HG03378 (cell line): ENCODE results near the gene C13orf42.

Source experiments
- ATAC-seq: cut with Tn5 transposase; IDR thresholded peaks from one replicate; pipeline ENCODE4 v1.9.1; 2021; ENCODE audit warnings: mild to moderate bottlenecking, moderate library complexity; ENCODE audit not compliant: unreplicated experiment

Gene C13orf42

DNA sequence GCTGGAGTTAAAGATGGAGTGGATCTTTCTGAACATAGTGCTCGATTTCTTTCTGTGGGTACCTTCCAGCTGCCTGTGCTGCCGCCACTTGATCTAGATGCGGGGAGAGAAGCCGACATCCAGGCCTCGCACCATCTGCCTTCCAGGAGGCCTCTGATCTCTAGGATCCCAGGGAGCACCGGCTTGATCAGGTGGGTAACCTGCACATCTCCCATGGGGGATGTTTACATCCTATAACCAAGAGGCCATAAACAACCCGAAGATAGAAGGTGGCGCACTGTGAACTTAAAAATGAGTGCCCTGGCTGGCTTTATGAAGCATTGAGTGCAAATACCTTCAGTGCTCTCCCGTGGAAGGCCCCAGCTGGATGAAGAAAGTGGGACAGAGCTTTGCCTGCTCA is at the start of gene C13orf42:
C13orf42 (minus strand) TSS at position 101 of the 400 bp plus-strand sequence; CDS start at position 36, 65 bp downstream.
- ATAC-seq, result no peak

DNA sequence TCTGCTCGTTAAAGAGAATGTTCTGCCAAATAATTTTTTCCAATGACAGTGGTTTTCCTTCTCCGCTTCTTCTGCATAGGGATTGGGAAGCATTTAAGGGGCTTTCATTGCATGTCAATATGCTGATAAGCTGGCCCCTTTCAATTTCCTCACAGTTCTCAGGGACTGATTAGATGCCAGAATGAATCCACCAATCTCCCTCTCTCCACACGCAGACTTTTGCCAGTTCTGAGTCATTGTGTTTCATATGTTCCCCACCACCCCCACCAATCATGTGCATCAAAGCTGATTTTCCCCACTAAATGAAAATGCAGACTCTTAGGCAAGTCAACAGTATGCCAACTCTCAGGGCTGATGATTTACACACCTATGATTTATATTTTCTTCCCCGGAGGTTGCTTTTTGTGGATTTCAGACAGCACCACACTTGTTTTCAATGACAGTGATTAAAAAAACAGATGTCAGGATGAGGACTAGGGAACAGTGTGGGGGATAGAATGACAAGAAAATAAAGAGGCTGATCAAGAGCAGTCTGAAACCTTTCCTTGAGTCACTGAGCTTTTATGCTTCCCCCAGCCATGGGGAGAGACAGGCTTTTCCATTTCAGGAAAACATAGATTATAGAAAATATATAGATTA is 47.9 kb upstream of the C13orf42 start:
- no peak for ATAC-seq

DNA sequence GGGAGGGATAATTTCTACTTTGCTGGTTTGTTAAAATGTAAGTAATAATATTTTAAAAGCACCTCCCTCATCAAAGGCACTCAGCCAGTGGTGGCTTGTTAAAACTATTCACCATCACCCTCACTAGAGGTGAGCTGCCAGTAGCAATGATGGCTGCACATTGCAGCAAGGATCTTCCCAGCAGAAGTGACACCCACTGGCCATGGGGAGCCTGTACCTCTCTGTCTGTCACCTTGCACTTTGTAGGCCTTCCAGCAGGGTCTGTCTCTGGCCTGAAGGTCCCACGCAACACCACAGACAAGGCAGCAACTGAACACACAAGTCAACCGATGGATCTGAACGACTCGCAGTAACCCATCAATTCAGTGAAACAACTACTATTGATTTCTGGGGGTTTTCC is 47.3 kb upstream of the C13orf42 start:
- no peak for ATAC-seq

DNA sequence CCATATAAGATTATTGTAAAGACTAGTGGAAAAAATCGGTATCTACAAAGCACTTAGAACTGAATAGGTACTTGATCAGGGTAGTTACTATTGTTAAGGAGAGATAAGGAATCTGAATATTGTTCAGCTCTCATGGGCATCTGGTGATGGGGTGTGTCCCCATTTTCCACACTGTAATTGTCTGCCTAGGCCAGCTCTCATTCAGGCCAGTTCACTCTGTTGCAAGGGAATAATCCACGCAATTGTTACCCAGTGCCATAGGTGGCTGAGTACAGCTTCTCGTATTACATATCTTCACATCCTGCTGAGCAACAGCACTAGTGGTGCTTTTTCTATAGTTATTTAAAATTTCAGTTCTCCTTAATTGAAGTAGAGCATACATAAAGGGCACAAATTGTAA is 45.6 kb upstream of the C13orf42 start:
- no peak for ATAC-seq

DNA sequence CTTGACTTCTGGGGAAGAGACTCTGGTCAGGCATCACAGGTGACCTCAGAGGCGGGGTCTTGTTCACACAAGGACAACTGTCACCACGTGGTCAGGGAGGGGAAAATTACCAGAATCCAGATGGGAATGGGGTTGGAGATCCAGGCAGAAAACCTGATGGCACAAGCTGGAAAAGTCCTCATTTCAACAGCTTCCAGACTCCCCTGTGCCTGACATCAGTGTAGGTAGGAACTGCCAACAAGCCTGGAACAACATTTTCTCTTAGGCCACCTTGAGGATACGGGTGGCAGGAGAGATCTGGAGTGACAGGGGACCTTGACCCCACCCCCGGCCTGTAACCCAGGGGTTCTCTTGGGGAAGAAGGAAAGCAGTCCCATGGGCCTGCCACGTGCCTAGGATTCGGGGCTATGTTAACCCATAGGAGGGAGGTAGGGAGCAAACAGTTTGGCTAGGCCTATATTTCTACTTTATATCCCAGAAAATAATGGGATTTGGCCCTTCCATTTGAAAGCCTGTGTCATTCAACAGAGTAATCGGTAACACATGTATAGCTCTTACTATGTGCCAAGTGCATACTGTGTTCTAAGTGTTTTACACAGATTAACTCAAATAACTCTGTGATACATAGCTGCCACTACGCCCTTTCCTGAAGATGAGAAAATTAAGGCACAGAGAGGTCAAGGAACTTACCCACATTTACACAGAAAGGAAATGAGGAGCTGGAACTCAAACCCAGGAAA is 44.9 kb upstream of the C13orf42 start:
- ATAC-seq, result no peak

DNA sequence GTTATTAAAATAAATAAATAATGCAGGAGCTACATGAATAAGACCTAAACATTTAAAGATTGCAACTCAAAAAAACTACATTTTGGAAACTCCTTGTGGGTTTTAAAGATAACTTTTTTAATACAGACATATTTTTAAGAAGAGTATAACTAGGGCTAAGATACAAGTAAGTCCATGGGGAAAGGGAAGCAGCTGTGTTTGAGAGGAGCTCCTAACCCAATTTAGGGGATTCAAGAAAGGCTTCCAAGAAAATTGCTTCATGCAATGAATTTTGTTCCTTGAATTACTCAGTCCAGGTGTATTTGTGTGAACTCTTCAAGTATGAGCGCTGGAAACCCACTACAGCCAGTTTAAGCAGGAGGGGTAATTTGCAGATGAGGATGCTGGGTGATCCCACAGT is 44.1 kb upstream of the C13orf42 start:
- ATAC-seq, result no peak

DNA sequence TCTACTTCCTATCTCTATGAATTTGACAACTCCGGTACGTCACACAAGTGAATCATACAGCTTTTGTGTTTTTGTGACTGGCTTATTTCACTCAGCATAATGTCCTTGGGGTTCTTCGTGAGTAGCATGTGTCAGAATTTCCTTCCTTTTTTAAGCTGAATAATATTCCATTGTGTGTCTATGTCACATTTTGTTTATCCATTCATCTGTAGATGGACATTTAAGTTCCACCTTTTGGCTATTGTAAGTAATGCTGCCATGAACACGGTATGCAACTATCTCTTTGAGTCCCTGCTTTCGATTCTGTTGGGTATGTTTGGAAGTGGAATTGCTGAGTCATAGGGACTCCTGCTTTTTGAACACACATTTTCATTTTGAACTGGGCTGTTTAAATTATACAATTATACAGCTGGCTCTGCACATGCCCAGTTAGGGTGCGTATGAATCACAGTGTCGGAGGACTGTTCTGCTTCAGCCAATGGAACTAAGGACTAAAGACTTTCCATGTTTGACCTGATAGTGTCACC is 43.0 kb upstream of the C13orf42 start:
- no peak for ATAC-seq

DNA sequence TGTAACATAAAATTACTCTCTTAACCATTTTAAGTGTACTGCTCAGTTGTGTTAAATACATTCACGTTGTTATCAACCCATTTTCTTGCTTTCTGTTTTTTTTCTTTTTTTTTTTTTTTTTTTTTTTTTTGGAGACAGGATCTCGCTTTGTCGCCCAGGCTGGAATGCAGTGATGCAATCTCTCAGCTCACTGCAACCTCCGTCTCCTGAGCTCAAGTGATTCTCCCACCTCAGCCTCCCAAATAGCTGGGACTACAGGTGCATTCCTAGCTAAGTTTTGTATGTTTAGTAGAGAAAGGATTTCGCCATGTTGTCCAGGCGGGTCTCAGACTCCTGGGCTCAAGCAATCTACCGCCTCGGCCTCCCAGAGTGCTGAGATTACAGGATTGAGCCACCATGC is 42.5 kb upstream of the C13orf42 start:
- ATAC-seq, result no peak

DNA sequence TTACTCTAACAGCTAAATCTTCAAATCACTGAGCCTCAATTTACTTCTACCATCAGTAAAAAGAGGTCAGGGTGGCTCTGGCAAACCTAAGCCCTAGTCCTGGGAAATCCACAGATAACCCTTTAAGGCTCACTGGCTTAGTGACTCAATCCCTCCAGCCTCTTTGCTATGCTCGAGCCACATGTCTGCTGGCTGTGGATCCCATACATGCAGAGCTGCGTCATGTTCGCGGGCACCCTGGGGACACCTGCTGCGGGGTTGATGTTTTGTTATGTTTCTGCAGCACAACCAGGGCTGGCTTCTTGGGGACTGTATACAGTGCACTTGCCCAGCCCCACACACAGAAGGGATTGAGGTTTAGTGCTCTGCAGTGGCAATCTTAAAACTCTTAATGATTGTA is 41.6 kb upstream of the C13orf42 start:
- no peak for ATAC-seq

DNA sequence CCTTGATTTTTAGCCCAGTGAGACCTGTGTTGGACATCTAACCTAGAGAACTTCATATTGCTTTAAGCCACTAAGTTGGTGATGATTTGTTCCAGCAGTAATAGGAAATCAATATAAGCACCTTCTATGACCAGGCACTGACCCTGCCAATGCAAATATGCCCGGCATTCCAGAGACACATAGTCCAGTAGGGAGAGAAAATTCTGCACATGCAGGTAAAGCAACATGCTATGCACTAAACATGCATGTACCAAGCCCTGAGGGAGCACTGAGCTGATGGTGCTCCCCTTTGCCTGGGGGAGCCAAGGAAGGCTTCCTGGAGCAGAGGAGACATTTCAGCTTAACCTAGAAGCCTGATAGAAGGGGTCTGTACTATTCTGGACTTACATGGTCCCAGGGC is 40.4 kb upstream of the C13orf42 start:
- ATAC-seq, result no peak

DNA sequence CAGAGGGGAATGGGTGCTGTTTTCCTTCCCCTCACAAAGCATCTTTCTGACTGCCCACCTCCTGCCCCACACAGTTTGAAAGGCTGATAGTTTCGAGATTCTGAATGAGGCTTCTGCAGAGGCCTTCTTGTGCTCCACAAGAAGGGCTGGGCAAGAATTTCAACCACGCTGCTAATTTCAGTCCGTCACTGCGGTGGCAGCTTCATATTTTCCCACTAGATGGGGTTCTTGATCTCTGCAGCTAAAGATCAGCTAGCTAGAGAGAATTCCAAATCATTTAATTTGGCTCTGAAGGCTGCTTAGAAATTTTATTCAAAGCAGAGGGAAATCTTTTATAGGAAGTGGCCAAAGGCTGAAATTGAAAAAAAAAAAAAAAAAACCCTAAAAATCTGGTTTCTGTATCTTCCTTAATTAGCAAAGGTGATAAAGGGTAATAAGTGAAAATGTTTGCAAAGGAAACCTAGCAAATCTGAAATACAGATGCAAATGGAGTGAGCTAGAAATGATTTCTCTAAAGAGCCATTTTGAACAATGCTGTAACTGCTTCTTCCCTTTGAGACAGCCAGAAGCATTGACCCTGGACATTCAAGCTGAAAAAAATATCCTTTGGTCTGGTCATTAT is 38.0 kb upstream of the C13orf42 start:
- no peak for ATAC-seq

DNA sequence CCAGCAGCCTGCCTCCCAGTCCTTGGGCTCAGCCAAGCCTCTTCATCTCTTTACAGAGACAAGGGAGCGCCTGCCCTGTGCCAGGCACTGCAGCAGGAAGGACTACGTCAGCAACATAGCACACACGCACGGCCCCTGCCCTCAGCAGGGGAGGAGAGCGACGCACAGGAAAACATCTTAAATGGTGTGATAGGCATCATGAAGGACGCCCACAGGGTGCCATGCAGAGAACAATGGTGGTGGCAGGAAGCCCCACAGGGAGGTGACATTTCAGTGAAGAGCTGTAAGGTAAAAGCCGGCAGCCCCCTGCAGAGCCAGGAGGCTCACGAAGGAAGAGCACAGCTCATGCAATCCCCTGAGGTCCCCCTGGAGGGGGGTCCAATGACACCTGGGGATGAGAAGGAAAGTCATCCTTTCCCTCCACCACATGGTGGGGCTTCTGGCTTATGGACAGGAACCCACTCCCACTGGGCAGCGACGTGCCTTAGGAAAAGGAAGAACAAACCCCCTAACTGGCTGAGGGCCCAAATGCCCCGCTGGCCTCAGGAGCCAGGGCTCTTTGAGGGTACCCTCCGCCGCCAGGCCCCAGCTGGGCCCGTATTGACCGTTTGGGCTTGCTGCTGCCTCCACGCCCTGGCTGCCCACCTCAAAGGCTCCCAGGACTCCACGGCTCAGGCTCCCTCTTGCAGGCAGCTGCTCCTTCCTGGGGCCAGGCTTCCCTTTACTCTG is 37.3 kb upstream of the C13orf42 start:
- ATAC-seq, result no peak

DNA sequence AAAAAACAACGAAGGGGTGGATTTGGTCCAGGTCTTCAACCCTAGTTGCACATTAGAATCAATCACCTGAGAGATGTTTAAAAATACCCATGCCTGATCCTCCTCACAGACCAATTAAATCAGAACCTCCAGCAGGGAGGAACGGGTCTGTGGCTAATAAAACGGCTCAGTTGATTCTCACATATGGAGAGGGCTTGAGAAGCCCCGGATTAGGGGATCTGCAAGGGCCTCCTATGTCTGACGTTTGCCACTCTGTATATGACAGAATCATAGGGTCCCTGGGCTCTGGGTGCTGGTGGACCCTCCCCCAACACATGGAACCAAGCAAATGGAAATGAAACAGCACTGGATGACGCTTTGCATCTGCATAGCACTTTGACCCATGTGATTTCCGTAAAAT is 36.7 kb upstream of the C13orf42 start:
- ATAC-seq, result no peak

DNA sequence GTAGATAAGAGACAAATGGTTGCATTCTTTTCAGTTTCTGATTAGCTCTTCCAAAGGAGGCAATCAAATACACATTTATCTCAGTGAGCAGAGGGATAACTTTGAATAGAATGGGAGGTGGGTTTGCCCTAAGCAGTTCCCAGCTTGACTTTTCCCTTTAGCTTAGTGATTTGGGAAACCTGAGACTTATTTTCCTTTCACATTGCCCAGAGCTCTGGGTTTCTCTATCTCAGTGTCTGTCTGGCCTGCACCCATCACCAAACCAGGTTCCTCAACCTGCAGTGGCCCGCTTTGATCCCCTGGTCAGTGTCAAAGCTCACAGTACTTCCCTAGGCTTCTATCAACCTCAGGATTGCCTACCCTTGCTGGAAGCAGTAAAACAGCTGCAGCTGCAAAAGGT is 35.6 kb upstream of the C13orf42 start:
- no peak for ATAC-seq

DNA sequence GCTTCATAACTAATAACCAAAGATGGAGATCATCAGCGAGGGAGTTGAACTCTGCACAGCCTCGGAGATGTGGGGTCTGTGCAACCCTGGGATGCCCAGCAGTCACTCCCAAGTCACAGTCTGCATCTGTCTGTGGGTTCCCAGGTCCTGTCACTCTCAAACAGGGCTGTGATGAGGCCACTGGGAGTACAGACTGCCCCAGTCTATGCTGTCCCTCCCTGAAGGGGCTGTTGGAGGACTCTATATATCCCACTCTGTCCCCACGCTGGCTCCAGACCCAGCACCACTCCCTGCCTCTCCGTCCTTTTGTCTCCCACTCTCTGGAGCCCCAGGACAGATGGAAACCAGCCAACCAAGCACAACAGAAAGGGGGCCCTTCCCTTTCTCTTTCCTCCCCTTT is 26.2 kb upstream of the C13orf42 start:
- no peak for ATAC-seq

DNA sequence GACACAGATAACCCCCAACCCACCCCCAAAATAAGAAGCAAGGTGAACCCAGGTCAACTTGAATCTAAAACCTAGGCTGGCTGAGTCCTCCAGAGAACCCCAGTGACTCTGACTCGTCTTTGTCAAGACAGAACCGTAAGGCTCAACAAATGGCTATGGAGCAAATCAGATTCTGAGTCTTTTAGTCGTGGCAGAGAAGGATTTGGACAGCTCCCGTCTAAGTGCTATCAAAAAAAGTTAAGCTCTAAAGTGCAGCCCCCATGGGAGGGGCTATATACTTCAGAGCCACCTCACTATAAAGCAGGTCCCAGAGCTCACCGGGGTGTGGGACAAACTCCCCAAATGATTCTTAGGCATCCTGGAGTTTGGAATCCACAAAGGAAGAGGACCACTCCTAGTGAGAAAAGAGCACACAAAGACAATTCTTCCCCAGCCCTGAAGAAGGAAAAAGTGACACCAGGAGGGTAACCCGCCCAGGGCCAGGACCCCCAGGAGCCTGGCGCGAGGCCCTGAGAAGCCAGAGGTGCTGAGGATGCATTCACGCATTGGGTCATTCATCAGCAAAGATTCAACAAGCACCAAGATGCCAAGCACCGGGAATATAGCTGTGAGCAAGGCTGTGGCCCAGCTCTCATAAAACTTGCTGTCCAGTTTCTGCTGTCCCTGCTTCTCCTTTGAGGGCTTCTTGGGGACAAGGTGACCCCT is 25.4 kb upstream of the C13orf42 start:
- no peak for ATAC-seq

DNA sequence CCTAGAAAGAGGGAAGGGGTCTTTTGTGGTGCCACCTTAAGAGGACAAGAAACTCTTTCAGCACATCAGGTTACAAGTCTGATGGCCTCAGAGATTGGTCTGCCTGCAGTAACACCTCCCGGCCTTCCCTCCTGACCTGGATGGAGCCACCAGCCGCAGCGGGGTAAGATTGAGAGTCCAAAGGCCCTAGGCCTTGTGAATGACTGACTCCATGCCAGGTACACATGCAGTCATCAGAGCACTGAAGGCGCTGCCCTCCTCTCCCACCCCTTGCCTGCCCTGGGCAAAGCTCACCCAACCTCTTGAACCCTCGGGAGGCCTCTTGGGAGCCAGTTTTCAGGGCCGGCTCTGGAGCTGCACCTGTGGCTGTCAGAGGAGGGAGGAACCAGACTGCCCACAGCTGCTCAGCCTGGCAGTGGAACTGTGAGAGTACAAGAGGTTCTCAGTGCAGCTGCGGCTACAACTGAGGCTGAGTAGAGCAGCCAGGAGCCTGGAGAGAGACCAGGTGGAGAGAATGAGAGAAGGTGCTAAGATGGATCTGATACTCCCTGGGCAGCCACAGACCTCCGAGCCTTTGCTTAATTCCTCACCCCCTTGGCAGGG is 23.8 kb upstream of the C13orf42 start:
- no peak for ATAC-seq

DNA sequence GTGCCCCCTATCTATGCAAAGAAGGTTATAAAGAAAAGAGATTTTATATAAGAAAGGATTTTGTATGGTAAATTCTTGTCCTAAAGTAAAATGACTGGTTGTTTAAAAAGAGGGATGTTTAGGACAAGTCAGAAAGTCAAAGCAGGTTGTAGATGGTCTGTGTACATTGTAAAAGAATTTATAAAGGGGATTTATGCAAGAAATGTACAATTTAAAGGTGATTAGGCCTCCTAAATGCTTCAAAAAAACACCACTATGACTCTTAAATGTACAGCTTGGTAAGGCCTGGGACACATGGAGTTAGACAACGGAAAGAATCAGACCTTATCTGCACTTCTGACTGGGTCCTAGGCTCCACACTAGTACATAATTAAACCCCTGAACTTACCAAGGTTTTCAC is 19.3 kb upstream of the C13orf42 start:
- ATAC-seq, result no peak

DNA sequence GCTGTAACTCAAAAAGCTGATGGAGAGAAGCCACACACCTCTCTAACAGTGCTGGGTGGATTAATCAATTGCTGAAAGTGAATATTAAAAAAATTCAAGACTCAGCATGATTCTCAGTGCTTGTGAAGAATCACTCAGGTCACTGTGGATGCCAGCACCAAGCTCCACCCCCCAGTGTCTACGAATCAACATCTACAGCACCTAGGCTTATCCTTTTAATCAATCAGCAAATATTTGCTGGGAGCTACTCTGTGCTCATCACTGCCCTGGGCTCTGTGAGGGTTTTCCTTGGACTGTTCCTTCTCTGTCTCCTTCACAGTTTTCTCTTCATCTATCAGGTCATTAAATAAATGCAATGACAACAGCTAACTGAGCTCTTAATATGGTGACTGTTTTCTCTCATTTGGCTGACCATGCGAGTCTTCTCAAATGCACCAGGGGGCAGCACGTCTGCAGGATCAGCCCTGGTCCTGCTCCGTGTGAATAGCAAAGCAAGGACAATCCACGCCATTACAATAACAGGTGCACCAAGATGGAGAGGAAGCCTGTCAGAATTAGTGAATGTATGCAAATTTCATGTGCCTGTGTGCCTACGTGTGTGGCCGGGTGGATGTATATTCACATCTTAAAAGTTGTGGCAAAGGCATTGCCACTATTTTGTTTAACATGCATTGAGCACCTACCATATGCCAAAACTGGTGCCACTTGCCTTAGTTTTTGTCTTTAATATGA is 14.6 kb upstream of the C13orf42 start:
- ATAC-seq, result peak; percentile 87
